Epithelial cell of esophagus (primary cell): ENCODE results near the gene CLDN14.
A peak's percentile ranks its signal among the peaks of the same experiment; 100 is the strongest.

Source experiments
- DNase-seq: peaks from one replicate; pipeline ENCODE4 v3.0.0; 2010; ENCODE audit warnings: low read depth
- H3K4me3 ChIP-seq: 2 replicates; pipeline ENCODE4 v1.5.1; 2011; ENCODE audit warnings: mild to moderate bottlenecking, low read length, control low read depth
- TF ChIP-seq, protein P1 (sequence below): IDR thresholded peaks from 2 replicates; pipeline ENCODE4 v1.5.1; 2011; ENCODE audit warnings: low read depth, mild to moderate bottlenecking, low read length, control low read depth, inconsistent platforms; ENCODE audit not compliant: insufficient read depth; ENCODE audit errors: missing control alignments

Gene CLDN14

DNA sequence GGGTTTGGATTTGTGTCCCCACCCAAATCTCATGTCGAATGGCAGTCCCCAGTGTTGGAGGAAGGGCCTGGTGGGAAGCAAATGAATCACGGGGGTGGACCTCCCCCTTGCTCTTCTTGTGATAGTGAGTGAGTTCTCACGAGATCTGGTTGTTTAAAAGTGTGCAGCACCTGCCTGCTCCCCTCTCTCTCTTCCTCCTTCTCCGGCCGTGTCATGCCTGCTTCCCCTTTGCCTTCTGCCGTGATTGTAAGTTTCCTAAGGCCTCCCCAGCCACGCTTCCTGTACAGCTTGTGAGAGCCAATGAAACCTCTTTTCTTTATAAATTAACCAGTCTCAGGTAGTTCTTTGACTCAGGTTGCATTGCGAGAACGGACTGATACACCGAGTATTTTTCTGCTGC, 15.9 kb downstream of the CLDN14 start:
- no peak overlapping the region for H3K4me3 ChIP-seq
- TF ChIP-seq, protein P1, sequence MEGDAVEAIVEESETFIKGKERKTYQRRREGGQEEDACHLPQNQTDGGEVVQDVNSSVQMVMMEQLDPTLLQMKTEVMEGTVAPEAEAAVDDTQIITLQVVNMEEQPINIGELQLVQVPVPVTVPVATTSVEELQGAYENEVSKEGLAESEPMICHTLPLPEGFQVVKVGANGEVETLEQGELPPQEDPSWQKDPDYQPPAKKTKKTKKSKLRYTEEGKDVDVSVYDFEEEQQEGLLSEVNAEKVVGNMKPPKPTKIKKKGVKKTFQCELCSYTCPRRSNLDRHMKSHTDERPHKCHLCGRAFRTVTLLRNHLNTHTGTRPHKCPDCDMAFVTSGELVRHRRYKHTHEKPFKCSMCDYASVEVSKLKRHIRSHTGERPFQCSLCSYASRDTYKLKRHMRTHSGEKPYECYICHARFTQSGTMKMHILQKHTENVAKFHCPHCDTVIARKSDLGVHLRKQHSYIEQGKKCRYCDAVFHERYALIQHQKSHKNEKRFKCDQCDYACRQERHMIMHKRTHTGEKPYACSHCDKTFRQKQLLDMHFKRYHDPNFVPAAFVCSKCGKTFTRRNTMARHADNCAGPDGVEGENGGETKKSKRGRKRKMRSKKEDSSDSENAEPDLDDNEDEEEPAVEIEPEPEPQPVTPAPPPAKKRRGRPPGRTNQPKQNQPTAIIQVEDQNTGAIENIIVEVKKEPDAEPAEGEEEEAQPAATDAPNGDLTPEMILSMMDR: no peak

DNA sequence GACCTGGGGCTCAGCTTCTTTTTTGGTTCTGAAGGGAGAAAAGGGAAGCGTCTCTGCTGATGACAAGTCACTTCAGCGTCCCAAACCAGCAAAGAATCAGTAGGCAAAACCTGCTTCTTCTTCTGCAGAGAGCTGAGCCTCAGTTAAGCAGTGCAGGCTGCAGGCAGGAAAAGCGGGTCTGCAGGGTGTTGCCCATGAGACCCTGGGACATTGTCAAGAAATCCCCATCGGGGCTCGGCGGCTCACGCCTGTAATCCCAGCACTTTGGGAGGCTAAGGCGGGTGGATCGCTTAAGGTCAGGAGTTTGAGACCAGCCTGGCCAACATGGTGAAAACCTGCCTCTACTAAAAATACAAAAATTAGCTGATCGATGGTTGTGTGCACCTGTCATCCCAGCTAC, 16.7 kb downstream of the CLDN14 start:
- no peak overlapping the region for H3K4me3 ChIP-seq
- DNase-seq: no peak
- TF ChIP-seq, protein P1: no peak

More for the DNA sequence above, 15.9 kb downstream of the CLDN14 start:
- DNase-seq: no peak

DNA sequence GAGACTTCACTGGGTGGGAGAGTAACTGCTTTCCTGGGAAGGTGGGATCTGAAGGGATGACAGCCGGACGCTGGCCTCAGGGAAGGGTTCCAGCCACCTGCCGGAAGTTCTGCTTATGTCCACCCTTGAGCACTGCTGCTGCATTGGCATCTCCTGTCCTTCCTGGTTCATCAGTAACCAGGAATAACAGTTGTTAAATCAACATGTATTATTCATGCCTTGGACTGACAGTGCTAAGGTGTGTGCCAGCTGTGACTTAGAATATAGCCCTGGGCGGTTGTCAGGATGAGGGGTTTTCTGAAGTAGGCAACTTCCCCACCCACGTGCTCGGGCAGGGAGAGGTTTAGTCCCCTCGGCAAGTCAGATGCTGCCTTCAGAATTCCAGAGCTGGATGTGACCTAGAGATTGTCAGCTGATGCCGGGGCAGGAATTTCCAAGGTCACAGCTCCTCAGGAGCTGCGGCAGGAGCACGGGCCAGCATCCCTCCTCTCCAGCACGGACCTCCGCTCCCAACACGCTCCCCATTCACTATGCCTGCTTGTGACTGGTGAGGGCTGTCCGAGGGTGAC, 17.9 kb downstream of the CLDN14 start:
- no peak overlapping the region for H3K4me3 ChIP-seq
- DNase-seq: peak; percentile 77
- TF ChIP-seq, protein P1: no peak

DNA sequence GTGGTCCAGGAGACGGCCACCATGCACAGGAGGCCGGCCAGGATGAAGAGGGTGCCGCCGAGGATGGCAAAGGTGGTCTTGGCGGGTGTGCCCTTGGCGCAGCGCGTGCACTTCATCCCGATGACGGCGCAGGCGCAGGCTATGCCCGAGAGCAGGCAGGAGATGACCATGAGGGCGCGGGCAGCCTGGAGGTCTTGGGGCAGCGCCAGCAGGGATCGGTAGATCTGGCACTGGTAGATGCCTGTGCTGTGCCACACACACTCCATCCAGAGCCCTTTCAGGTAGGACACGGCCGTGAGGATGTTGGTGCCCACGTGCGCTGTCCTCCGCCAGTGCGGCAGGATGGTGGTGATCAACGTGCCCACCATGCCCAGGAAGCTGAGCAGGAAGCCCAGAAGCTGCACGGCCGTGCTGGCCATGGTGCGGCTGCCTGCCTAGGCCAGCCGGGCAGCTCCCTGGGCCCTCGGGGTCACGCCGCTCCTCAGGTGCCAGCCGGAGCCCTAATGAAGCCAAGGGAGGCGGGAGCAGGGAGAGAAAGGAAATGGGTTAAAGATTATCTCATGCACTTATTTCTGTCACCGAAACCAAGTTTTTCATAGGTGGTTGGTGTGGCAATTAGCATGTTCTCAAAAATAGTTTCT, 18.5 kb downstream of the CLDN14 start:
- no peak overlapping the region for H3K4me3 ChIP-seq
- TF ChIP-seq, protein P1: no peak

DNA sequence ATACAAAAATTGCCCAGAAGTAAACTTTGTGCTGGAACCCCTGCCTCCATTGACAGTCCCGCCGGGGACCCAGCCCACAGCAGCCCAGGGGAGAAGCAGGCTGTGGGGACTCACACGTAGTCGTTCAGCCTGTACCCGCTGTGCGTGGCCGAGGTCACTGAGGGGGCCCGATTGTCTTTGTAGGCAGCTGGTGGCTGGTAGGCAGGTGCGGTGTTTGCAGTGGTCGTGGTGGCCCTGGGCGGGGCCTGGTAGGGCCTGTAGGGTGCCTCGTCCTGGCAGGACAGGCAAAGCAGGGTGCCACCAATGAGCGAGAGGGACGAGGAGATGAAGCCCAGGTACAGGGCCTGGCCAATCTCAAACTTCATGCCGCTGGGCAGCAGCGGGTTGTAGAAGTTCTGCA, 19.1 kb downstream of the CLDN14 start:
- H3K4me3 ChIP-seq: no peak overlapping the region
- TF ChIP-seq, protein P1: no peak
- DNase-seq: no peak

More for the DNA sequence above, 18.5 kb downstream of the CLDN14 start:
- no peak for DNase-seq

DNA sequence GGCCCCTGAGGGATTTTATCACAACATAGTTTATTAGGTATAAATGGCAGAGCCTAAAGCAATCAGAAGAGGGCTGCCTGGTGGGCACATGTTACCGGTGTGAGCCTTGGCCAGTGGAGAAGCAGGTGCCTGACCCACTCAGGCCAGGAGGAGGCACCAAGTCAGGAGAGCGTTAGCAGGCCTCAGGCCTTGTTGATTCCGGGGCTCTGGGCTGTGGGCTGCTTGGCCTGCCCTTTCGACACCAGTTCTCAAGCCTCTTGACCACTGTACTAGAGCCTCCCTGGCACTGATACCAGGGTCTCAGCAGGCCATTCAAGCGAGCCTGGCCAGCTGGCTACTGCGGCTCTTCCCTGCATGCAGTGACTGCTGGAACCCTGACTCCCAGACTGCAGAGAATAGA, 20.8 kb downstream of the CLDN14 start:
- no peak overlapping the region for H3K4me3 ChIP-seq
- TF ChIP-seq, protein P1: no peak
- no peak for DNase-seq
